Measurements from ENCODE around the gene MIDN. TPM values are rescaled to one million over a fixed set of nuclear protein-coding genes. Genes with fewer than 3 reads are reported as not detected.
A peak's percentile ranks its signal among the peaks of the same experiment; 100 is the strongest.

MIDN gene
- total and polyA plus RNA-seq, 8 donors: 34.3 to 115 (median 58.9) TPM

- H3K27ac ChIP-seq: peak overlapping the region; percentile 97 to 99
- ATAC-seq (peak; percentile 37), DNase-seq (peak in 3 of 4 donors; percentile 93 to 96 (median 93))
- H3K27me3 ChIP-seq: no peaks in the 10 kb centered on the region
- H3K4me3 ChIP-seq: peak overlapping the region; percentile 78 to 99
- TF ChIP-seq CTCF (IDR thresholded peaks at IDR 0.05): peak in 1 of 2 donors; percentile 14
- no peaks in the 10 kb centered on the region for H3K9me3 ChIP-seq
- peaks cover 15 to 57% of the 10 kb centered on the region in 2 donors for H3K4me1 ChIP-seq
- H3K36me3 ChIP-seq: peaks cover 9 to 62% of the 10 kb centered on the region in 2 donors
- intact Hi-C loops (cut with DNase I): no loop called here
Measured at GRCh38 chr19:1252221-1252820, 3.9 kb downstream of the MIDN start.

GRCh38 chr19:1252821-1253513, 4.6 kb downstream of the MIDN start:
- TF ChIP-seq CTCF (IDR thresholded peaks at IDR 0.05): no peak
- H3K9me3 ChIP-seq: no peaks in the 10 kb centered on the region
- H3K4me1 ChIP-seq: peaks cover 20 to 57% of the 10 kb centered on the region in 2 donors
- H3K4me3 ChIP-seq: peak overlapping the region; percentile 78 to 99
- peak overlapping the region; percentile 97 to 99 for H3K27ac ChIP-seq
- DNase-seq: peak in 3 of 4 donors; percentile 83 to 98 (median 95)
- H3K36me3 ChIP-seq: peaks cover 9 to 69% of the 10 kb centered on the region in 2 donors
- intact Hi-C loops (cut with DNase I): no loop called here
- H3K27me3 ChIP-seq: no peaks in the 10 kb centered on the region
- peak; percentile 51 for ATAC-seq

GRCh38 chr19:1253514-1254080, 5.2 kb downstream of the MIDN start:
- Histone ChIP-seq H3K4me1 (peaks cover 24 to 61% of the 10 kb centered on the region in 2 donors), H3K4me3 (peak overlapping the region; percentile 78 to 99), H3K9me3 (no peaks in the 10 kb centered on the region), H3K36me3 (peaks cover 9 to 75% of the 10 kb centered on the region in 2 donors), H3K27me3 (no peaks in the 10 kb centered on the region), H3K27ac (peak overlapping the region; percentile 97 to 99)
- DNase-seq (no peak), ATAC-seq (peak; percentile 1)
- intact Hi-C loops (cut with DNase I): no loop called here
- no peak for TF ChIP-seq CTCF (IDR thresholded peaks at IDR 0.05)

- no peak for TF ChIP-seq CTCF (IDR thresholded peaks at IDR 0.05)
- intact Hi-C loops (cut with DNase I): no loop called here
- peak overlapping the region; percentile 97 to 99 for H3K27ac ChIP-seq
- H3K27me3 ChIP-seq: no peaks in the 10 kb centered on the region
- H3K4me3 ChIP-seq: peak overlapping the region; percentile 78 to 99
- peaks cover 28 to 66% of the 10 kb centered on the region in 2 donors for H3K4me1 ChIP-seq
- H3K9me3 ChIP-seq: no peaks in the 10 kb centered on the region
- peaks cover 9 to 78% of the 10 kb centered on the region in 2 donors for H3K36me3 ChIP-seq
- peak in 1 of 4 donors; percentile 52 for DNase-seq
- ATAC-seq: no peak
Measured at GRCh38 chr19:1254081-1254527, 5.7 kb downstream of the MIDN start.
